ENCODE data around the gene FAM222A.

The FAM222A gene

DNA sequence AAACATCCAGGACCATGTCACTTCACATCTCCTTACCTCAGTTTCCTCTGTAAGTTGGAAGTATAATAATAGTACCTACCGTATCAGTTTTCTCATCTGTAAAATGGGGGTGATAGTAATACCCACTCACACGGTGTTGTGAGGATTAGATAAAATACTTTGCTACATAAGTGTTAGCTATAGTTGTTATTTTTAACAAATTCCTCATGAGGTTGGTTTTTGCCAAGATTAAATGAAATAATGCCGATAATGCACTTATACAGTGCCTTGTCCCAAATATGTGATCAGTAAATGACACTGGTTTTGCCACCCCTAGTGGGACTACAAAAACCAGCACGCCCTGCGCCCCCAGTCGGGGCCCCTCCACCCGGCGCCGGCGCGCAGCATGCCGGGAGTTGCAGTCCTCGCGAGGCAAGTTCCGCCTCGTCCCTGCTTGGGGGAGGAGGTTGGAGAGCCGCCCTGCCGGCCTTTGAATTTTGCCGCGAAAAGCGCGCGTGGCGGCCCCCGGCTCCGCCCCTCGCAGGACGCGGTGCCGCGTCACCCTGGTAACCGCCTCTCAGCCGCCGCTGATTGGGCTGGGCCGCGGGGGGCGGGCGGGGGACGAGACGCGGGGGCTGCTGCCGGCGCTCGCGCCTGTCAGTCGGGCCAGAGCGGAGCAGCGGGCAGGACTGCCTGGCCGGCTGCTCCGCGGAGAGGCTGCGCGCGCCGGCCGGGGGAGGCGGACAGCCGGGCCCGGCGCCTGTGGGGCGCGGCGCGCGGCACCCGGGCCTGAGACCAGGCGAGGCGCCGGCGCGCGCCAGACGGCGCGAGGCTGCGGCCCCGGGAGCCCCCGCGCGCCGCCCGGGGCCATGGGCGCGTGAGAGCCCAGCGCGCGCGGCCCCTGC, at the start of gene FAM222A:
TSS of gene FAM222A (plus strand) at position 639 of the 884 bp plus-strand sequence. CDS start 30,322 bp downstream, outside the sequence.
- DNase-seq = peak; percentile 95

- DNase-seq = no peak
These were observed 49.2 kb upstream of the FAM222A start for GRCh38 chr12:109664402-109664801.

DNA sequence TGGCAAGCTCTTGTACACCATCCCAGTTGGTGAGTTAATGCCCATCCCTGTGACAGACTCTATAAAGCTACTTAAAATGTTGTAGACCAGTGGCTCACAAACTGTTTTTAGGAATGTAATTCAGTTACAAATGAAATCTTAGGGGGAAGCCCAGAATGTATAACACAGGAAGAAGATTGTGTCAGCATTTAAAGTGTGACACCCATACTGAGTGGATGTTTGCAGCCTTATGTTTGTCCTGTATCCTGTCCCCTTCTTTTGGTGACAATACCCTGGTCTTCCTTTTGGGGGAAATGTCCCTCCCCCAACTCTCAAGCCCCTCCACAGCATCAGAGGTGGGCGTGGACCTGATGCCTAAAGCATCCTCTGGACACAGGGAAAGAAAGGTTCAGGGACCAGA, 47.6 kb upstream of the FAM222A start:
- no peak for DNase-seq

DNA sequence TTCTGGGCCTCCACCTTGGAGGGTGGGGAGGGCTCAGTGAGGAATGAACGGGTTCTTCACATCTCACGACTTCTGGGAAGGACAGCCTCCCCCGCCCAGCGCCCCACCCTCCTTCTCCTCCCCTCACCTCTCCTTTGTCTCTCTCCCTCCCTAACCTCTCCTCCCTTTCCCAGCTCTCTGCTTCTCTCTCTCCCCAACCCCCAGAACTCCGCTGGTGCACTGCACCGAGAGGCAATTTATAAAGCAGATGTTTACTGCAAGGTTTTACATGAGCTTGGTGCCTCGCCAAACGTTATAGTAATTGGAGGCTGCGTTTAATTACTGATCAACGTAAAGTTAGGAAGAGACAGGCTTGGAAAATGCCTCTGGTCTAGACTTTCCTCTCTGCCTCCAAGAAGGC, 42.9 kb upstream of the FAM222A start:
- no peak for DNase-seq

DNA sequence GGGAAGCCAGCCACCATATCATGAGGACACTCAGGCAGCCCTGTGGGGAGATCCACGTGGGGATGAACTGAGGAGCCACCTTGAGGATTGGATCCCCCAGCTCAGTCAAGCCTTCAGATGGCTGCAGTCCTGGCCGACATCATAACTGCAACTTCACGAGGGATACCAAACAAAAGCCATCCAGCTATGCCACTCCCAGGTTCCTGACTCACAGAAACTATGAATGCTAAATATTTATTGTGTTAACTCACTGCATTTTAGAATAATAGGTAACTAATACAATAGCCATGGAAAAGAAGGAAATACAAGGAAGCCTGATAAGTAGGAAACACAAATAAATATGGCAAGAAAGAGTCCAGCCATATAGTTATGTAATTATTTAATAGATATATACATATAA, 42.1 kb upstream of the FAM222A start:
- no peak for DNase-seq

- no peak for DNase-seq
These were observed 40.2 kb upstream of the FAM222A start for GRCh38 chr12:109673379-109673778.

- no peak for DNase-seq
These were observed 39.7 kb upstream of the FAM222A start for GRCh38 chr12:109673884-109674283.

DNA sequence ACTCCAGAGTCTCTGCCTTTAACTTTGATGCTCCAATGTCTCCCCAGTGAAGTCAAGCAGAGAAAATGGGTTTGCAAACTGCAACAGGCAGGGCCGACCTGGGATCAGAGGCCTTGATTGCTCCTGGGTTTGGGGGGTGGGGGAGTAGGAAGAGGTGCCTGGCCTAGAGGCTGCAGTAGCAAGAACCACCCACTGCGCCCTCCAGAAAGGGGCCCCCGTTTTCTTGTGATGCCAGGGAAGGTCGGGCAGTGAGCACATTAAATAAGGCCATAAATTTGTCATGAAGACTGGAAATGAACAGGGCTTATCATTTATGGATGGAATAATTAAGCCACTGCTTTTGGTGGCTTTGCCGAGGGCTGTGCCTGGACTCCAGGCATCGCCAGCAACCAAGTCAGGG, 38.2 kb upstream of the FAM222A start:
- DNase-seq = no peak

- DNase-seq = no peak
These were observed 36.3 kb upstream of the FAM222A start for GRCh38 chr12:109677279-109677691.

- no peak for DNase-seq
These were observed 34.9 kb upstream of the FAM222A start for GRCh38 chr12:109678719-109679118.

- no peak for DNase-seq
These were observed 33.9 kb upstream of the FAM222A start for GRCh38 chr12:109679501-109680263.

GRCh38 chr12:109680264-109681005, 33.2 kb upstream of the FAM222A start:
- DNase-seq = no peak

- DNase-seq = no peak
These were observed 31.5 kb upstream of the FAM222A start for GRCh38 chr12:109681986-109682707.

DNA sequence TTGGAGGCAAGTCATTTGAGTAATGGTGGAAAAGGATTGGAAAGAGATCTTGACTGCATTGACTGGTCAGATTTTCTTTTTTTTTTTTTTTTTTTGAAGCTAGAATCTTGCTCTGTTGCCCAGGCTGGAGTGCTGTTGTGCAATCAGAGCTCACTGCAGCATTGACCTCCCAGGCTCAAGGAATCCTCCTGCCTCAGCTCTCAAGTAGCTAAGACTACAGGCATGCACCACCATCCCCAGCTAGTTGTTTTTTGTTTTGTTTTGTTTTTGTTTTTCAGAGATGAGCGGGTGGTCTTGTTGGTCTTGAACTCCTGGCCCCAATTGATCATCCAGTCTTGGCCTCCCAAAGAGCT, 30.9 kb upstream of the FAM222A start:
- no peak for DNase-seq

DNA sequence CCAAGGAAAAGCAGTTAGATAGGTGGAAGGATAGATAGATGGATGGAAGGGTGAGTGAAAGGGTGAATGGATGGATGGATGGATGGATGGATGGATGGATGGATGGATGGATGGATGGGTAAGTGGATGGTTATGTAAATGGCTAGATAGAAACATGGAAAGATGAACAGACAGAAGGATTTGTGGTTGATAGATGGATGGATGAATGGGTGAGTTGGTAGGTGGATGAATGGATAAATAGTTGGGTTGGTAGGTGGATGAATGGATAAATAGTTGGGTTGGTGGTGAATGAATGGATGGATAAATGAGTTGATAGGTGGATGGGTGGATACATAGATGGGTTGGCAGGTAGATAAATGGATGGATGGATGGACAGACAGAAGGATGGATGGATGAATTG, 30.3 kb upstream of the FAM222A start:
- no peak for DNase-seq

- no peak for DNase-seq
These were observed 27.8 kb upstream of the FAM222A start for GRCh38 chr12:109685574-109686447.

DNA sequence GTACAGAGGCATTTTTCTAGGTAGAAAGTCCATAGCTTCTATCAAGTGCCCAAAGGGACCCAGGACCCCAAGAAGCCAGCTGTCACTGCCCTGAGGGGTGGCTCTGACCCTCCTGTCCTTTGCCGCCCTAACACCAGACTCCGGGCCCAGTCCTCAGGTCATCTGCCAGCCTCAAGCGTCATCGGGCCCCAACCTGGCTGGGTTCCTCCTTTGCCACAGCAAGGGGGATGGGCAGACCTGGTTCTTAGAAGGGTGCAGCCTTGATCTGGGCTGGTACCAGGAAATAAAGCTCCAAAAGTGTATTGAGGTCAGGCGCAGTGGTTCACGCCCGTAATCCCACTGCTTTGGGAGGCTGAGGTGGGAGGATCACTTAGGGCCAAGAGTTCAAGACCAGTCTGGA, 27.1 kb upstream of the FAM222A start:
- no peak for DNase-seq

- no peak for DNase-seq
These were observed 26.4 kb upstream of the FAM222A start for GRCh38 chr12:109687250-109687649.

GRCh38 chr12:109689426-109689825, 24.2 kb upstream of the FAM222A start:
- no peak for DNase-seq

DNA sequence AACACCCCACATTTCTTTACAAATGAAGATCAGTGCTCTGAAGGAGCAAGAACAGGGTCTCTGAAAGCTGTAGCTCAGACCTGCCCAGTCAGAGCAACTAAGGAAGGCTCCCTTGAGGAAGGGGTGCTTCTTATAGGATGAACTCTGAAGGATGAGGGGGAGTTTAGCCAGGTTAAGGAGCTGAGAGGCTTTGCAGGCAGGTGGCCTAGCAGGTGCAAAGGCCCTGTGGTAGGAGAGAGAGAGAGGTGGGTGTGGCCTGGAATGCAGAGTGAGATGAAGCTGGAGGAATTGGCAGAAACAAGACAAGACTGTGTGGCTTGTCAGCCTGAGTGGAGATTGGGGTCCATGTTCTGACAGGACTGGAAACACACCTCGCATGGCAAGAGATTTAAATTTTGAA, 20.5 kb upstream of the FAM222A start:
- DNase-seq = no peak
